Measurements from ENCODE around the gene POU2AF1.
"Not testable (repeated sequence)": the region's sequence is repeated elsewhere in the genome, so short reads cannot be mapped to it uniquely, and the experiment has no call there.

The POU2AF1 gene

GRCh38 chr11:111320199-111320598, 58.9 kb downstream of the POU2AF1 start:
- not testable (repeated sequence) for H3K27me3 Mint-ChIP-seq; H3K36me3 Mint-ChIP-seq (ENCODE audit: low read depth); H3K9me3 Mint-ChIP-seq; H3K27ac Mint-ChIP-seq; H3K4me3 Mint-ChIP-seq; DNase-seq; H3K4me1 Mint-ChIP-seq (ENCODE audit: low read depth)

- Mint-ChIP-seq H3K36me3 (ENCODE audit: low read depth) (no peaks in the 10 kb centered on the region), H3K4me1 (ENCODE audit: low read depth) (no peaks in the 10 kb centered on the region), H3K27ac (no peak overlapping the region), H3K27me3 (peaks cover 9% of the 10 kb centered on the region), H3K9me3 (no peaks in the 10 kb centered on the region), H3K4me3 (no peak overlapping the region)
- no peak for DNase-seq
Observed at GRCh38 chr11:111319296-111319695, 59.8 kb downstream of the POU2AF1 start.

GRCh38 chr11:111312076-111312475, 67.0 kb downstream of the POU2AF1 start:
- Mint-ChIP-seq H3K27me3 (peaks cover 32% of the 10 kb centered on the region), H3K36me3 (ENCODE audit: low read depth) (no peaks in the 10 kb centered on the region), H3K4me3 (no peak overlapping the region), H3K9me3 (no peaks in the 10 kb centered on the region), H3K27ac (no peak overlapping the region), H3K4me1 (ENCODE audit: low read depth) (no peaks in the 10 kb centered on the region)
- DNase-seq = no peak

- no peak for DNase-seq
- no peak overlapping the region for H3K4me3 Mint-ChIP-seq
- H3K27ac Mint-ChIP-seq = no peak overlapping the region
- H3K36me3 Mint-ChIP-seq (ENCODE audit: low read depth) = no peaks in the 10 kb centered on the region
- no peaks in the 10 kb centered on the region for H3K4me1 Mint-ChIP-seq (ENCODE audit: low read depth)
- peaks cover 42% of the 10 kb centered on the region for H3K27me3 Mint-ChIP-seq
- no peaks in the 10 kb centered on the region for H3K9me3 Mint-ChIP-seq
Observed at GRCh38 chr11:111310723-111311122, 68.4 kb downstream of the POU2AF1 start.

GRCh38 chr11:111310088-111310487, 69.0 kb downstream of the POU2AF1 start:
- DNase-seq = no peak
- Mint-ChIP-seq H3K27ac (no peak overlapping the region), H3K27me3 (peaks cover 44% of the 10 kb centered on the region), H3K36me3 (ENCODE audit: low read depth) (no peaks in the 10 kb centered on the region), H3K4me3 (no peak overlapping the region), H3K9me3 (no peaks in the 10 kb centered on the region), H3K4me1 (ENCODE audit: low read depth) (no peaks in the 10 kb centered on the region)

GRCh38 chr11:111309215-111309915, 69.7 kb downstream of the POU2AF1 start:
- peaks cover 48% of the 10 kb centered on the region for H3K27me3 Mint-ChIP-seq
- H3K36me3 Mint-ChIP-seq (ENCODE audit: low read depth) = no peaks in the 10 kb centered on the region
- DNase-seq = no peak
- no peaks in the 10 kb centered on the region for H3K9me3 Mint-ChIP-seq
- H3K4me3 Mint-ChIP-seq = no peak overlapping the region
- H3K4me1 Mint-ChIP-seq (ENCODE audit: low read depth) = no peaks in the 10 kb centered on the region
- no peak overlapping the region for H3K27ac Mint-ChIP-seq

GRCh38 chr11:111308140-111308539, 70.9 kb downstream of the POU2AF1 start:
- Mint-ChIP-seq H3K4me3 (no peak overlapping the region), H3K4me1 (ENCODE audit: low read depth) (no peaks in the 10 kb centered on the region), H3K36me3 (ENCODE audit: low read depth) (no peaks in the 10 kb centered on the region), H3K27me3 (peaks cover 45% of the 10 kb centered on the region), H3K27ac (no peak overlapping the region), H3K9me3 (no peaks in the 10 kb centered on the region)
- no peak for DNase-seq

- Mint-ChIP-seq H3K9me3 (no peaks in the 10 kb centered on the region), H3K4me3 (no peak overlapping the region), H3K36me3 (ENCODE audit: low read depth) (no peaks in the 10 kb centered on the region), H3K27me3 (peaks cover 48% of the 10 kb centered on the region), H3K27ac (no peak overlapping the region), H3K4me1 (ENCODE audit: low read depth) (no peaks in the 10 kb centered on the region)
- no peak for DNase-seq
Observed at GRCh38 chr11:111307472-111308108, 71.5 kb downstream of the POU2AF1 start.

GRCh38 chr11:111306321-111306720, 72.8 kb downstream of the POU2AF1 start:
- no peak for DNase-seq
- Mint-ChIP-seq H3K36me3 (ENCODE audit: low read depth) (no peaks in the 10 kb centered on the region), H3K27ac (no peak overlapping the region), H3K27me3 (peaks cover 57% of the 10 kb centered on the region), H3K4me1 (ENCODE audit: low read depth) (no peaks in the 10 kb centered on the region), H3K9me3 (no peaks in the 10 kb centered on the region), H3K4me3 (no peak overlapping the region)

- Mint-ChIP-seq H3K27me3 (peaks cover 62% of the 10 kb centered on the region), H3K4me3 (no peak overlapping the region), H3K4me1 (ENCODE audit: low read depth) (no peaks in the 10 kb centered on the region), H3K9me3 (no peaks in the 10 kb centered on the region), H3K36me3 (ENCODE audit: low read depth) (no peaks in the 10 kb centered on the region), H3K27ac (no peak overlapping the region)
- no peak for DNase-seq
Observed at GRCh38 chr11:111305876-111306275, 73.2 kb downstream of the POU2AF1 start.

- Mint-ChIP-seq H3K4me3 (no peak overlapping the region), H3K9me3 (no peaks in the 10 kb centered on the region), H3K27me3 (peaks cover 62% of the 10 kb centered on the region), H3K36me3 (ENCODE audit: low read depth) (no peaks in the 10 kb centered on the region), H3K4me1 (ENCODE audit: low read depth) (no peaks in the 10 kb centered on the region), H3K27ac (no peak overlapping the region)
- no peak for DNase-seq
Observed at GRCh38 chr11:111305162-111305802, 73.8 kb downstream of the POU2AF1 start.

GRCh38 chr11:111303461-111303860, 75.6 kb downstream of the POU2AF1 start:
- peaks cover 67% of the 10 kb centered on the region for H3K27me3 Mint-ChIP-seq
- no peak overlapping the region for H3K27ac Mint-ChIP-seq
- DNase-seq = no peak
- no peak overlapping the region for H3K4me3 Mint-ChIP-seq
- H3K9me3 Mint-ChIP-seq = no peaks in the 10 kb centered on the region
- peaks cover under 1% of the 10 kb centered on the region for H3K4me1 Mint-ChIP-seq (ENCODE audit: low read depth)
- H3K36me3 Mint-ChIP-seq (ENCODE audit: low read depth) = no peaks in the 10 kb centered on the region

GRCh38 chr11:111302298-111302697, 76.8 kb downstream of the POU2AF1 start:
- H3K27ac Mint-ChIP-seq = no peak overlapping the region
- peaks cover 69% of the 10 kb centered on the region for H3K27me3 Mint-ChIP-seq
- peaks cover 6% of the 10 kb centered on the region for H3K4me1 Mint-ChIP-seq (ENCODE audit: low read depth)
- H3K9me3 Mint-ChIP-seq = no peaks in the 10 kb centered on the region
- H3K4me3 Mint-ChIP-seq = no peak overlapping the region
- no peak for DNase-seq
- no peaks in the 10 kb centered on the region for H3K36me3 Mint-ChIP-seq (ENCODE audit: low read depth)

All from activated T-cell treated with anti-CD3 and anti-CD28 coated beads, Interleukin-2, amount 50 U/mL, for 24 hours (primary cell).